ENCODE measurements around the gene C7orf33. TPM values are rescaled to one million over a fixed set of nuclear protein-coding genes. Genes with fewer than 3 reads are reported as not detected.

C7orf33 gene
- total RNA-seq, 1 experiment from 2014 or later = not detected

DNA sequence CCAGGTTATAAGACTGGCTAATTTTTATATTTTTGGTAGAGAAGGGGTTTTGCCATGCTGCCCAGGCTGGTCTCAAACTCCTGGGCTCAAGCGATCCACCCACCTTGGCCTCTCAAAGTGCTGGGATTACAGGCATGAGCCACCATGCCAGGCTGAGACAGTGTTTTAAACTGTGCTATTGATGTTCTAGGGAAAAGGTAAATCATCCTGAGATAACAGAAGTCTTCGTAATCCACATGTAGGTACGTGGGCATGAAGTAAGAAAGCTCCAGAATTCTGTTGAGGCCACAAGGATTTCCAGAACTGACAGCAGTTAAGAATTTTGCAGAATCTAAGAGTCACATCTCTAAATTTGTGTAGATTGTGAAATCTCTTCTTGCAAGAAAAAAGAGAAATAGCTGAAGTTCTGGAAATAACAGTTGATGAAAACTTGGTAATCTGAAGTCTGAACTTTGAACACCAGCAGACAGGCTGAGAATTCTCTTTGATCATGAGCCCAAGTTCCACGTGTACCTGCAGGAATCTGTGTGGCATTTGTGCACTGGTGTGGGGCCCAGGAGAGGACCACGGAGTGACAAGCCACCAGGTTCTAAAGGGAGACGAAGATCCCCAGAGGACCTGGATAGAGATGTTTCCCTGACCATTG is 24.6 kb downstream of the C7orf33 start:
- no peaks in the 10 kb centered on the region for H3K36me3 ChIP-seq (ENCODE audit: control insufficient read depth, insufficient read depth, low read length)
- ATAC-seq (no peak), DNase-seq (ENCODE audit: low read depth, low spot score) (no peak)
- no peak overlapping the region for H3K27ac ChIP-seq (ENCODE audit: low read length)
- ChIA-PET CTCF (no interaction called here), POLR2A (interaction anchor here (0.6 kb wide), 1 partner anchor 96 kb away, joined by 3 read pairs; no protein-coding TSS in a partner anchor)
- BruUV-seq (replicated peaks) = no TSS peak
- no peaks in the 10 kb centered on the region for H3K4me1 ChIP-seq (ENCODE audit: control insufficient read depth, insufficient read depth, low read length)
- H3K27me3 ChIP-seq (ENCODE audit: control insufficient read depth, insufficient read depth, low read length) = peaks cover 24% of the 10 kb centered on the region
- H3K4me3 ChIP-seq (ENCODE audit: low read depth in 2 of 2, low read length in 2 of 2) = no peak overlapping the region
- in situ Hi-C loops (cut with HindIII; ENCODE audit: low pct_unique_long_range_greater_than_20kb, low sequenced_read_pairs) = no loop called here
- H3K9me3 ChIP-seq (ENCODE audit: control insufficient read depth, insufficient read depth, low read depth, low read length) = no peaks in the 10 kb centered on the region; the same call in 1 of the 2 replicates
- intact Hi-C loops (cut with micrococcal nuclease; ENCODE audit: unreplicated experiment) = no loop called here
- TF ChIP-seq, protein P1, sequence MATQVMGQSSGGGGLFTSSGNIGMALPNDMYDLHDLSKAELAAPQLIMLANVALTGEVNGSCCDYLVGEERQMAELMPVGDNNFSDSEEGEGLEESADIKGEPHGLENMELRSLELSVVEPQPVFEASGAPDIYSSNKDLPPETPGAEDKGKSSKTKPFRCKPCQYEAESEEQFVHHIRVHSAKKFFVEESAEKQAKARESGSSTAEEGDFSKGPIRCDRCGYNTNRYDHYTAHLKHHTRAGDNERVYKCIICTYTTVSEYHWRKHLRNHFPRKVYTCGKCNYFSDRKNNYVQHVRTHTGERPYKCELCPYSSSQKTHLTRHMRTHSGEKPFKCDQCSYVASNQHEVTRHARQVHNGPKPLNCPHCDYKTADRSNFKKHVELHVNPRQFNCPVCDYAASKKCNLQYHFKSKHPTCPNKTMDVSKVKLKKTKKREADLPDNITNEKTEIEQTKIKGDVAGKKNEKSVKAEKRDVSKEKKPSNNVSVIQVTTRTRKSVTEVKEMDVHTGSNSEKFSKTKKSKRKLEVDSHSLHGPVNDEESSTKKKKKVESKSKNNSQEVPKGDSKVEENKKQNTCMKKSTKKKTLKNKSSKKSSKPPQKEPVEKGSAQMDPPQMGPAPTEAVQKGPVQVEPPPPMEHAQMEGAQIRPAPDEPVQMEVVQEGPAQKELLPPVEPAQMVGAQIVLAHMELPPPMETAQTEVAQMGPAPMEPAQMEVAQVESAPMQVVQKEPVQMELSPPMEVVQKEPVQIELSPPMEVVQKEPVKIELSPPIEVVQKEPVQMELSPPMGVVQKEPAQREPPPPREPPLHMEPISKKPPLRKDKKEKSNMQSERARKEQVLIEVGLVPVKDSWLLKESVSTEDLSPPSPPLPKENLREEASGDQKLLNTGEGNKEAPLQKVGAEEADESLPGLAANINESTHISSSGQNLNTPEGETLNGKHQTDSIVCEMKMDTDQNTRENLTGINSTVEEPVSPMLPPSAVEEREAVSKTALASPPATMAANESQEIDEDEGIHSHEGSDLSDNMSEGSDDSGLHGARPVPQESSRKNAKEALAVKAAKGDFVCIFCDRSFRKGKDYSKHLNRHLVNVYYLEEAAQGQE (IDR thresholded peaks at IDR 0.05; ENCODE audit: insufficient read depth in 1 of 2, low read depth in 2 of 2, low read length in 1 of 2) = no peak
- TF ChIP-seq SIN3A (IDR thresholded peaks at IDR 0.05; ENCODE audit: borderline replicate concordance, insufficient read depth, low read depth, low read length) = no peak
- TF ChIP-seq, protein P2, sequence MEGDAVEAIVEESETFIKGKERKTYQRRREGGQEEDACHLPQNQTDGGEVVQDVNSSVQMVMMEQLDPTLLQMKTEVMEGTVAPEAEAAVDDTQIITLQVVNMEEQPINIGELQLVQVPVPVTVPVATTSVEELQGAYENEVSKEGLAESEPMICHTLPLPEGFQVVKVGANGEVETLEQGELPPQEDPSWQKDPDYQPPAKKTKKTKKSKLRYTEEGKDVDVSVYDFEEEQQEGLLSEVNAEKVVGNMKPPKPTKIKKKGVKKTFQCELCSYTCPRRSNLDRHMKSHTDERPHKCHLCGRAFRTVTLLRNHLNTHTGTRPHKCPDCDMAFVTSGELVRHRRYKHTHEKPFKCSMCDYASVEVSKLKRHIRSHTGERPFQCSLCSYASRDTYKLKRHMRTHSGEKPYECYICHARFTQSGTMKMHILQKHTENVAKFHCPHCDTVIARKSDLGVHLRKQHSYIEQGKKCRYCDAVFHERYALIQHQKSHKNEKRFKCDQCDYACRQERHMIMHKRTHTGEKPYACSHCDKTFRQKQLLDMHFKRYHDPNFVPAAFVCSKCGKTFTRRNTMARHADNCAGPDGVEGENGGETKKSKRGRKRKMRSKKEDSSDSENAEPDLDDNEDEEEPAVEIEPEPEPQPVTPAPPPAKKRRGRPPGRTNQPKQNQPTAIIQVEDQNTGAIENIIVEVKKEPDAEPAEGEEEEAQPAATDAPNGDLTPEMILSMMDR (IDR thresholded peaks at IDR 0.05) = no peak
- TF ChIP-seq POLR2AphosphoS5 (IDR thresholded peaks at IDR 0.05; ENCODE audit: low read depth, low read length) = no peak
- no peak for TF ChIP-seq TCF7L2 (IDR thresholded peaks at IDR 0.05; ENCODE audit: low read depth, low read length)

DNA sequence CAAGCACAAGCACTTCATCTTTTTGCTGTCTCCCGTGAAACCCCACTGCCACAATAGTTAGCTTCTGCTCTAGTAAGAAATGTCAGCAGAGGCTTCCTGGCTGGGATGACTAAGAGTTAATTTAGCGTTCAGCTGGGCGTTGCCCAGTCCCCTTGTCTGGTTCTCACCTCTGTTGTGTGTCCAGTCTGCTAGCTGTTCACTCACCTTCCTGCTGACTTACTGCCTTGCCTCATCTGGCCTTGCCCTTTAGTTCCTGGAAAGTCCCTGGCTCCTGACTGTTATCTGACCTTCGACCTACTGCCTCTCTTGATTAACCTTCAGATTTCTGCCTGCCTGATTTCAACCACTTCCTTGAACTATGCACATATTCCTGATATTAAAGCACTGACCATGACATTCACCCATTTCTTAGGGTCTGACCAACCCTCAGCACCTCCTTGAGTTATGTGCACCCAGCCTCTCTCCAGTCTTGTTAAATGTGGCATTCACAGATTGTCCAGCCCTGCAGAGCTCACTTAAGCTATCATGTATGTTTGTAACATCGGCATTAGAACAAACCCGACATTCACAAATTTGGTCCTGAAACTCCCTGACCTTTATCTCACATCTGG is 30.3 kb downstream of the C7orf33 start:
- no peaks in the 10 kb centered on the region for H3K27me3 ChIP-seq (ENCODE audit: control insufficient read depth, insufficient read depth, low read length)
- no peak overlapping the region for H3K4me3 ChIP-seq (ENCODE audit: low read depth in 2 of 2, low read length in 2 of 2)
- POLR2A ChIA-PET = no interaction called here
- no TSS peak for BruUV-seq (replicated peaks)
- no peaks in the 10 kb centered on the region for H3K36me3 ChIP-seq (ENCODE audit: control insufficient read depth, insufficient read depth, low read length)
- peak; percentile 72 for ATAC-seq
- H3K27ac ChIP-seq (ENCODE audit: low read length) = no peak overlapping the region
- H3K9me3 ChIP-seq (ENCODE audit: control insufficient read depth, insufficient read depth, low read depth, low read length) = no peaks in the 10 kb centered on the region; the same call in 1 of the 2 replicates
- in situ Hi-C loops (cut with HindIII; ENCODE audit: low pct_unique_long_range_greater_than_20kb, low sequenced_read_pairs) = loop anchor here (10.0 kb wide), 1 partner anchor 46 kb away; no protein-coding TSS in a partner anchor
- CTCF ChIA-PET = no interaction called here
- intact Hi-C loops (cut with micrococcal nuclease; ENCODE audit: unreplicated experiment) = no loop called here
- no peaks in the 10 kb centered on the region for H3K4me1 ChIP-seq (ENCODE audit: control insufficient read depth, insufficient read depth, low read length)
- TF ChIP-seq, protein P2 (IDR thresholded peaks at IDR 0.05) = no peak
- TF ChIP-seq TCF7L2 (IDR thresholded peaks at IDR 0.05; ENCODE audit: low read depth, low read length) (no peak), SIN3A (IDR thresholded peaks at IDR 0.05; ENCODE audit: borderline replicate concordance, insufficient read depth, low read depth, low read length) (no peak), POLR2AphosphoS5 (IDR thresholded peaks at IDR 0.05; ENCODE audit: low read depth, low read length) (no peak)
- TF ChIP-seq, protein P1 (IDR thresholded peaks at IDR 0.05; ENCODE audit: insufficient read depth in 1 of 2, low read depth in 2 of 2, low read length in 1 of 2) = no peak
- no peak for DNase-seq (ENCODE audit: low read depth, low spot score)

Measured in Panc1 (cell line).